SU-DHL-6 (cell line): ENCODE data around the gene SOCS7.
A peak's percentile ranks its signal among the peaks of the same experiment; 100 is the strongest.

Source experiments
- H2AFZ ChIP-seq: fragments of 200-600 bp; sonication (generic); 2 replicates; pipeline ENCODE4 v1.6.1; 2014; ENCODE audit warnings: low read depth, mild to moderate bottlenecking, moderate library complexity, mixed read lengths, antibody characterized with exemption, low read length; ENCODE audit not compliant: severe bottlenecking
- H3F3A ChIP-seq: fragments of 200-600 bp; shearing (Covaris generic); 2 replicates; pipeline ENCODE4 v1.6.0; 2016; ENCODE audit warnings: antibody characterized with exemption, mild to moderate bottlenecking; ENCODE audit not compliant: insufficient read depth
- H3K27ac ChIP-seq: fragments of 200-600 bp; sonication (generic); 2 replicates; pipeline ENCODE4 v1.5.1; 2016; ENCODE audit warnings: low read depth, mild to moderate bottlenecking, low read length, moderate library complexity, mixed read lengths
- H3K27me3 ChIP-seq: fragments of 200-600 bp; sonication (generic), shearing (Covaris generic); 2 replicates; pipeline ENCODE4 v1.6.0; 2014; ENCODE audit warnings: mild to moderate bottlenecking, low read length
- H3K36me3 ChIP-seq: fragments of 200-600 bp; sonication (generic); 2 replicates; pipeline ENCODE4 v1.6.1; 2014; ENCODE audit warnings: mild to moderate bottlenecking, low read length, mixed read lengths
- H3K4me2 ChIP-seq: fragments of 300-600, 200-600 bp; shearing (Covaris generic), sonication (generic); 2 replicates; pipeline ENCODE4 v1.6.0; 2014; ENCODE audit warnings: low read length, low read depth, mild to moderate bottlenecking; ENCODE audit not compliant: poor library complexity, severe bottlenecking
- H3K4me3 ChIP-seq: fragments of 200-600 bp; sonication (generic); 2 replicates; pipeline ENCODE4 v1.5.1; 2014; ENCODE audit warnings: antibody characterized with exemption, low read length, mild to moderate bottlenecking, mixed read lengths; ENCODE audit not compliant: insufficient read depth, poor library complexity, severe bottlenecking
- H3K79me2 ChIP-seq: fragments of 200-600 bp; sonication (generic); 2 replicates; pipeline ENCODE4 v1.6.1; 2014; ENCODE audit warnings: mild to moderate bottlenecking, low read length, moderate library complexity; ENCODE audit not compliant: insufficient read depth
- H3K9ac ChIP-seq: fragments of 200-600 bp; sonication (generic); 2 replicates; pipeline ENCODE4 v1.7.0; 2014; ENCODE audit warnings: mild to moderate bottlenecking, low read length
- H3K9me2 ChIP-seq: fragments of 200-600 bp; sonication (generic); replicated peaks from 2 replicates; pipeline ENCODE4 v1.6.1; 2014; ENCODE audit warnings: low read length; ENCODE audit not compliant: insufficient read depth
- H3K9me3 ChIP-seq: fragments of 200-600 bp; sonication (generic); 2 replicates; pipeline ENCODE4 v1.6.1; 2014; ENCODE audit warnings: low read length, mixed read lengths; ENCODE audit not compliant: insufficient read depth
- H4K20me1 ChIP-seq: fragments of 200-600 bp; sonication (generic); 2 replicates; pipeline ENCODE4 v1.6.1; 2014; ENCODE audit warnings: low read depth, mild to moderate bottlenecking, antibody characterized with exemption, low read length, moderate library complexity, mixed read lengths
- EZH2phosphoT487 ChIP-seq: fragments of 200-600 bp; sonication (generic), shearing (Covaris generic); conservative IDR thresholded peaks from 2 replicates; pipeline ENCODE4 v1.6.1; 2018; ENCODE audit warnings: mild to moderate bottlenecking, antibody characterized with exemption, low read length, moderate library complexity, mixed read lengths
- TF ChIP-seq, protein P1 (sequence below): fragments of 200-600 bp; sonication (generic); IDR thresholded peaks from one replicate; pipeline ENCODE4 v1.5.1; 2017; ENCODE audit warnings: antibody characterized with exemption, mild to moderate bottlenecking, low read length, moderate library complexity; ENCODE audit not compliant: insufficient read depth, poor library complexity, severe bottlenecking

The SOCS7 gene

DNA sequence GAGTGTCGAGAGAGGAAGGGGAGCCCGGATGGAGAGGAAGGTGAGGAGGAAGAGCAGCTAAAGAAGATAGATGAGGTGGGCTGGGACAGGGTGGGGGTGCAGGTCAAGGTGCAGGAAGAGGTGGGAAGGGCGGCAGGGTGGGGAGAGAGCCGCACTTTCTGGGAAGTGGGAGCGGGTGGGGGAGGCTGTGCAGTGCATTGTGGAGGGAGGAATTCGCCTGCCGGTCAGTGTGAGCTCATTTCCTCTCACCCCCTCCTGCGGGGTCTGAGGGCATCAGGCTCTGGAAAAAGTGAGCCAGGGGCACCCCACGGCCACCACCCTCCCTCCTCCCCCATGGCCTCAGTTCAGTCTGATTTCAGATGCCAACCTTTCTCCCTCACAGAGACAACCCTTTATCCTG is 74.1 kb downstream of the SOCS7 start:
- H3K9ac ChIP-seq, result no peak overlapping the region
- H3K27ac ChIP-seq, result no peak overlapping the region

DNA sequence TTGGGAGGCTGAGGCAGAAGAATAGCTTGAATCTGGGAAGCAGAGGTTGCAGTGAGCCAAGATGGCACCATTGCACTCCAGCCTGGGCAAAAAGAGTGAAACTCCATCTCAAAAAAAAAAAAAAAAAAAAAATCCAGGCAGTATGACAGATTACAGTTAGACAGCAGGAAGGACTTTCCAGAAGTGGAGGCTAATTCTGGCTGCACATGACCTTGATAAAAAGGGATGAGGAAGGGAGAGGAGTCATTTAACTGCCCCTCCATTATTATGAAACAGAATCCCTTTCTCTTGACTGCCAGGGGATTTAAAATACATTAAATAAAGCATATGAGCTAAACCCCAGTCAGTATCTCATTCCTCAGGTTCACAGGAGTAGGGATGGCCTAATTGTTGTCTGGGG is 74.8 kb downstream of the SOCS7 start:
- Histone ChIP-seq H3K9me3 (no peaks in the 10 kb centered on the region), H3K27ac (no peak overlapping the region), H3K4me2 (no peak overlapping the region), H3K27me3 (no peaks in the 10 kb centered on the region), H3K79me2 (no peaks in the 10 kb centered on the region), H3K4me3 (no peak overlapping the region), H3K9me2 (no peaks in the 10 kb centered on the region), H3F3A (no peaks in the 10 kb centered on the region), H2AFZ (no peak overlapping the region), H3K9ac (no peak overlapping the region), H3K36me3 (no peaks in the 10 kb centered on the region), H4K20me1 (no peaks in the 10 kb centered on the region)
- no peak for TF ChIP-seq EZH2phosphoT487
- TF ChIP-seq, protein P1, sequence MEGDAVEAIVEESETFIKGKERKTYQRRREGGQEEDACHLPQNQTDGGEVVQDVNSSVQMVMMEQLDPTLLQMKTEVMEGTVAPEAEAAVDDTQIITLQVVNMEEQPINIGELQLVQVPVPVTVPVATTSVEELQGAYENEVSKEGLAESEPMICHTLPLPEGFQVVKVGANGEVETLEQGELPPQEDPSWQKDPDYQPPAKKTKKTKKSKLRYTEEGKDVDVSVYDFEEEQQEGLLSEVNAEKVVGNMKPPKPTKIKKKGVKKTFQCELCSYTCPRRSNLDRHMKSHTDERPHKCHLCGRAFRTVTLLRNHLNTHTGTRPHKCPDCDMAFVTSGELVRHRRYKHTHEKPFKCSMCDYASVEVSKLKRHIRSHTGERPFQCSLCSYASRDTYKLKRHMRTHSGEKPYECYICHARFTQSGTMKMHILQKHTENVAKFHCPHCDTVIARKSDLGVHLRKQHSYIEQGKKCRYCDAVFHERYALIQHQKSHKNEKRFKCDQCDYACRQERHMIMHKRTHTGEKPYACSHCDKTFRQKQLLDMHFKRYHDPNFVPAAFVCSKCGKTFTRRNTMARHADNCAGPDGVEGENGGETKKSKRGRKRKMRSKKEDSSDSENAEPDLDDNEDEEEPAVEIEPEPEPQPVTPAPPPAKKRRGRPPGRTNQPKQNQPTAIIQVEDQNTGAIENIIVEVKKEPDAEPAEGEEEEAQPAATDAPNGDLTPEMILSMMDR, result no peak

More for the DNA sequence above, 74.1 kb downstream of the SOCS7 start:
- TF ChIP-seq, protein P1, result no peak
- no peak for TF ChIP-seq EZH2phosphoT487
- Histone ChIP-seq H3K4me2 (no peak overlapping the region), H4K20me1 (no peaks in the 10 kb centered on the region), H3F3A (no peaks in the 10 kb centered on the region), H3K9me2 (no peaks in the 10 kb centered on the region), H3K4me3 (no peak overlapping the region), H3K27me3 (no peaks in the 10 kb centered on the region), H3K9me3 (no peaks in the 10 kb centered on the region), H3K79me2 (no peaks in the 10 kb centered on the region), H2AFZ (no peak overlapping the region), H3K36me3 (no peaks in the 10 kb centered on the region)

DNA sequence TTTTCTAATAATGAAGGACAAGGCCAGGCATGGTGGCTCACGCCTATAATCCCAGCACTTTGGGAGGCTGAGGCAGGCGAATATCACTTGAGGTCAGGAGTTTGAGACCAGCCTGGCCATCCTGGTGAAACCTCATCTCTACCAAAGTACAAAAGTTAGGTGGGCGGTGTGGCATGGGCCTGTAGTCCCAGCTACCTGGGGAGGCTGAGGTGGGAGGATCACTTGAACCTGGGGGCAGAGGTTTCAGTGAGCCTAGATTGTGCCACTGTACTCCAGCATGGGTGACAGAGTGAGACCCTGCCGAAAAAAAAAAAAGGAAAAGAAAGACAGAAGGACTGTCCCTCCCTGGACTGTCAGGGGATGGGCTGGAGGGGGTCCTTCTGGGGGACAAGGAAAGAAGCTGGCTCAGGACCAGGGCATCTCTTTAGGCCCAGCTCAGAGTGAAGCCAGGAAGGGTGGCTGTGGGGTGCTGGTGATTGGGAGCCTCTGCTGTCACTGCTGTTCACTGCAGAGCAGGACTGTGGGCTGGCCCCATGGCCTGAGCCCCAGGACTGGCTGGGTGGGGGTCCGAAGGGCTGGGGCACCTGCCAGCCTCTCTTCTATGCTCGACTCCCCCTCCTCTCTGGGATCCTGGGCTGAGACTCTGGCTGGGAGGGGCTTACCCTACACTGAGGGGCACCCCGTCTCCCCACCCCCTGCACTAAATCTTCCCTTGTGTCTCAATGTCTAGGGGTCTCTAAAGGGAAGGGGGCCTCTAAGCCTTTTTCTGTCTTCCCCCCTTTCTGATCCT is 75.7 kb downstream of the SOCS7 start:
- TF ChIP-seq, protein P1, result no peak
- TF ChIP-seq EZH2phosphoT487, result no peak
- Histone ChIP-seq H3K9me2 (no peaks in the 10 kb centered on the region), H3K9ac (peak overlapping the region; percentile 41; the same call in 1 of the 2 replicates), H3K4me3 (no peak overlapping the region), H4K20me1 (no peaks in the 10 kb centered on the region), H3F3A (no peaks in the 10 kb centered on the region), H3K36me3 (no peaks in the 10 kb centered on the region), H3K27me3 (no peaks in the 10 kb centered on the region), H2AFZ (no peak overlapping the region), H3K79me2 (no peaks in the 10 kb centered on the region), H3K27ac (no peak overlapping the region), H3K9me3 (no peaks in the 10 kb centered on the region), H3K4me2 (peak overlapping the region; percentile 54)
